Common myeloid progenitor, CD34-positive (primary cell): ENCODE measurements around the gene KCNMB2.

Experiments
- CTCF ChIA-PET: fragments of 350-600 bp; sonication (Branson Sonifier 250); formaldehyde crosslinking; loops from one replicate; lab custom pipeline; 2021; ENCODE audit warnings: antibody characterized with exemption; lab: Charles Lee
- POLR2A ChIA-PET: fragments of 350-600 bp; sonication (Branson Sonifier 250); formaldehyde crosslinking; loops from one replicate; lab custom pipeline; 2021; ENCODE audit warnings: antibody characterized with exemption; lab: Charles Lee
- DNase-seq, 3 donors: peaks; one replicate each; pipeline versions ENCODE4 v3.0.0 to v3.0.0-alpha.2; 2013
- H3K27ac ChIP-seq, 2 experiments: 1 replicate in 1 of 2; 2 replicates in 1 of 2; pipeline ENCODE4 v1.7.0; 2013; ENCODE audit warnings: inconsistent platforms in 2 of 2, low read length in 2 of 2, mild to moderate bottlenecking in 2 of 2, low read depth in 1 of 2, moderate library complexity in 1 of 2; ENCODE audit not compliant: severe bottlenecking in 2 of 2, insufficient read depth in 1 of 2, poor library complexity in 1 of 2
- H3K27me3 ChIP-seq, 5 experiments: replicated peaks in 2 of 5; 1 replicate in 3 of 5; 2 replicates in 2 of 5; pipeline versions ENCODE4 v1.6.1 to v1.7.0; 2013; ENCODE audit warnings: low read length in 4 of 5, mild to moderate bottlenecking in 2 of 5, moderate library complexity in 2 of 5, inconsistent platforms in 1 of 5; ENCODE audit not compliant: insufficient read depth in 5 of 5, control insufficient read depth in 4 of 5
- H3K36me3 ChIP-seq, 4 experiments: 1 replicate in 2 of 4; 2 replicates in 2 of 4; pipeline versions ENCODE4 v1.6.1 to v1.7.0; 2013; ENCODE audit warnings: low read length in 3 of 4, control low read depth in 1 of 4, mild to moderate bottlenecking in 1 of 4; ENCODE audit not compliant: control insufficient read depth in 4 of 4, insufficient read depth in 4 of 4
- H3K4me1 ChIP-seq, 4 experiments: 1 replicate in 3 of 4; 2 replicates in 1 of 4; pipeline versions ENCODE4 v1.6.1 to v1.7.1; 2013; ENCODE audit warnings: low read length in 3 of 4, mild to moderate bottlenecking in 3 of 4, control low read depth in 1 of 4, inconsistent platforms in 1 of 4, moderate library complexity in 1 of 4; ENCODE audit not compliant: control insufficient read depth in 4 of 4, insufficient read depth in 4 of 4; ENCODE audit errors: control extremely low read depth in 1 of 4
- H3K4me3 ChIP-seq, 7 experiments: 1 replicate in 4 of 7; 2 replicates in 3 of 7; pipeline versions ENCODE4 v1.5.1 to v1.7.0; 2013; ENCODE audit warnings: mild to moderate bottlenecking in 7 of 7, low read length in 6 of 7, moderate library complexity in 6 of 7, inconsistent platforms in 2 of 7, low read depth in 2 of 7, control low read depth in 1 of 7; ENCODE audit not compliant: insufficient read depth in 4 of 7, control insufficient read depth in 1 of 7; ENCODE audit errors: extremely low read depth in 1 of 7
- H3K9me3 ChIP-seq, 5 experiments: 1 replicate in 4 of 5; 2 replicates in 1 of 5; pipeline versions ENCODE4 v1.6.1 to v1.7.1; 2013; ENCODE audit warnings: low read length in 4 of 5, mild to moderate bottlenecking in 2 of 5, inconsistent platforms in 1 of 5, low read depth in 1 of 5, moderate library complexity in 1 of 5; ENCODE audit not compliant: control insufficient read depth in 4 of 5, insufficient read depth in 2 of 5; ENCODE audit errors: control extremely low read depth in 1 of 5
- WGBS: methylation state at CpG from one replicate; pipeline ENCODE4 v1.1.5; 2013; ENCODE audit not compliant: insufficient coverage; 5-methylcytosine and 5-hydroxymethylcytosine counted together

KCNMB2 gene

GRCh38 chr3:178785961-178786360 is 249.7 kb downstream of the KCNMB2 start:
- no peaks in the 10 kb centered on the region for H3K27me3 ChIP-seq
- H3K27ac ChIP-seq, result no peak overlapping the region
- H3K36me3 ChIP-seq, result no peaks in the 10 kb centered on the region
- ChIA-PET CTCF (no interaction called here), POLR2A (no interaction called here)
- H3K4me1 ChIP-seq, result no peaks in the 10 kb centered on the region
- no peak for DNase-seq
- no peak overlapping the region for H3K4me3 ChIP-seq
- H3K9me3 ChIP-seq, result peaks cover 0 to 5% (median 0%) of the 10 kb centered on the region in 5 experiments

GRCh38 chr3:178787960-178788359 is 251.7 kb downstream of the KCNMB2 start:
- Histone ChIP-seq H3K36me3 (no peaks in the 10 kb centered on the region), H3K4me1 (no peaks in the 10 kb centered on the region), H3K27me3 (no peaks in the 10 kb centered on the region), H3K4me3 (no peak overlapping the region), H3K9me3 (peaks cover 0 to 5% (median 0%) of the 10 kb centered on the region in 5 experiments), H3K27ac (no peak overlapping the region)
- POLR2A ChIA-PET, result no interaction called here
- CTCF ChIA-PET, result no interaction called here
- no peak for DNase-seq
- no CpG with 5 or more reads among the region's 1 CpG for WGBS

GRCh38 chr3:178794711-178795110 is 258.5 kb downstream of the KCNMB2 start:
- no peak for DNase-seq
- Histone ChIP-seq H3K27me3 (no peaks in the 10 kb centered on the region), H3K27ac (no peak overlapping the region), H3K4me1 (no peaks in the 10 kb centered on the region), H3K9me3 (peaks cover 0 to 4% (median 0%) of the 10 kb centered on the region in 5 experiments), H3K4me3 (no peak overlapping the region), H3K36me3 (no peaks in the 10 kb centered on the region)
- ChIA-PET CTCF (no interaction called here), POLR2A (no interaction called here)

GRCh38 chr3:178795349-178795748 is 259.1 kb downstream of the KCNMB2 start:
- WGBS, result 93% methylated on average over 1 of the region's 2 CpGs
- no peak overlapping the region for H3K4me3 ChIP-seq
- POLR2A ChIA-PET, result no interaction called here
- H3K9me3 ChIP-seq, result peaks cover 0 to under 1% (median 0%) of the 10 kb centered on the region in 5 experiments
- no peaks in the 10 kb centered on the region for H3K4me1 ChIP-seq
- no peak overlapping the region for H3K27ac ChIP-seq
- H3K27me3 ChIP-seq, result no peaks in the 10 kb centered on the region
- DNase-seq, result no peak
- CTCF ChIA-PET, result no interaction called here
- H3K36me3 ChIP-seq, result no peaks in the 10 kb centered on the region

GRCh38 chr3:178802259-178802658 is 266.0 kb downstream of the KCNMB2 start:
- ChIA-PET POLR2A (no interaction called here), CTCF (no interaction called here)
- H3K27ac ChIP-seq, result no peak overlapping the region
- no peaks in the 10 kb centered on the region for H3K27me3 ChIP-seq
- no peaks in the 10 kb centered on the region for H3K36me3 ChIP-seq
- H3K4me1 ChIP-seq, result no peaks in the 10 kb centered on the region
- H3K4me3 ChIP-seq, result no peak overlapping the region
- no peaks in the 10 kb centered on the region for H3K9me3 ChIP-seq
- DNase-seq, result no peak
- 96% methylated on average over 3 of the region's 3 CpGs for WGBS

- POLR2A ChIA-PET, result no interaction called here
- no peaks in the 10 kb centered on the region for H3K9me3 ChIP-seq
These were observed 266.9 kb downstream of the KCNMB2 start for GRCh38 chr3:178802993-178803693.

GRCh38 chr3:178804606-178805005 is 268.4 kb downstream of the KCNMB2 start:
- CTCF ChIA-PET, result no interaction called here
- no peaks in the 10 kb centered on the region for H3K27me3 ChIP-seq
- H3K36me3 ChIP-seq, result no peaks in the 10 kb centered on the region
- no peaks in the 10 kb centered on the region for H3K4me1 ChIP-seq
- no peaks in the 10 kb centered on the region for H3K9me3 ChIP-seq
- no peak overlapping the region for H3K27ac ChIP-seq
- H3K4me3 ChIP-seq, result no peak overlapping the region
- no peak for DNase-seq
- POLR2A ChIA-PET, result no interaction called here

More at GRCh38 chr3:178802993-178803693, 266.9 kb downstream of the KCNMB2 start:
- Histone ChIP-seq H3K4me1 (no peaks in the 10 kb centered on the region), H3K27me3 (no peaks in the 10 kb centered on the region), H3K4me3 (no peak overlapping the region), H3K27ac (no peak overlapping the region), H3K36me3 (no peaks in the 10 kb centered on the region)
- WGBS, result 100% methylated on average over 3 of the region's 3 CpGs
- DNase-seq, result no peak
- CTCF ChIA-PET, result no interaction called here
